Measurements from ENCODE around the gene STK4. TPM values are rescaled to one million over a fixed set of nuclear protein-coding genes. Genes with fewer than 3 reads are reported as not detected.

Gene STK4
- polyA plus RNA-seq, 6 donors from 2014 or later, result 116 to 199 (median 173) TPM

DNA sequence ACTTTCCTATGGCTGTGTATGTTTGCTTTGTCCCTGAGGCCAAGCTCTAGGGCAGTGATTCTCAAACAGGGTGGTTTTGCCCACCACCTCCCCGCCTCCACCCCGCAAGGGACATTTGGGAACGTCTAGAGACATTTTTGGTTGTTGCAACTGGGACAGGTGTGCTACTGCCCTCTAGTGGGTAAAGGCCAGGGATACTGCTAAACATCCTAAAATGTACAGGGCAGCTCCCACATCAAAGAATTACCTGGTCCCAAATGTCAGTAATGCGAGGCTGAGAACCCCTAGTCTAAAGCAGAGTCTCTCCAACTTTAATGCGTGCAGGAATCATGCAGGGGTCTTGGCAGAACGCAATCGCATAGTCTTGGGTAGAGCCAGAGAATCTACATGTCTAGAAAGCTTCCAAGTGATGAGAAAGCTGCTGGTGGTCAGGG lies 129.5 kb downstream of the STK4 start:
- Mint-ChIP-seq H3K4me1 (peaks cover 10 to 40% (median 21%) of the 10 kb centered on the region in 3 donors), H3K27ac (peak overlapping the region in 3 of 6 donors; percentile 25 to 47 (median 28)), H3K4me3 (peak overlapping the region in 1 of 8 donors; percentile 9), H3K9me3 (no peaks in the 10 kb centered on the region), H3K27me3 (peaks cover 33 to 39% (median 35%) of the 10 kb centered on the region in 3 donors), H3K36me3 (no peaks in the 10 kb centered on the region)
- DNase-seq, result peak; percentile 55
- ATAC-seq (ENCODE audit: low read depth in 2 of 2), result peak; percentile 47 to 65

GRCh38 chr20:45096781-45097180 lies 130.5 kb downstream of the STK4 start:
- H3K9me3 Mint-ChIP-seq, result no peaks in the 10 kb centered on the region
- DNase-seq (no peak), ATAC-seq (ENCODE audit: low read depth in 2 of 2) (no peak)
- no peaks in the 10 kb centered on the region for H3K36me3 Mint-ChIP-seq
- H3K27ac Mint-ChIP-seq, result no peak overlapping the region
- peaks cover 41 to 44% (median 42%) of the 10 kb centered on the region in 3 donors for H3K27me3 Mint-ChIP-seq
- H3K4me1 Mint-ChIP-seq, result peaks cover 13 to 43% (median 26%) of the 10 kb centered on the region in 3 donors
- no peak overlapping the region for H3K4me3 Mint-ChIP-seq

DNA sequence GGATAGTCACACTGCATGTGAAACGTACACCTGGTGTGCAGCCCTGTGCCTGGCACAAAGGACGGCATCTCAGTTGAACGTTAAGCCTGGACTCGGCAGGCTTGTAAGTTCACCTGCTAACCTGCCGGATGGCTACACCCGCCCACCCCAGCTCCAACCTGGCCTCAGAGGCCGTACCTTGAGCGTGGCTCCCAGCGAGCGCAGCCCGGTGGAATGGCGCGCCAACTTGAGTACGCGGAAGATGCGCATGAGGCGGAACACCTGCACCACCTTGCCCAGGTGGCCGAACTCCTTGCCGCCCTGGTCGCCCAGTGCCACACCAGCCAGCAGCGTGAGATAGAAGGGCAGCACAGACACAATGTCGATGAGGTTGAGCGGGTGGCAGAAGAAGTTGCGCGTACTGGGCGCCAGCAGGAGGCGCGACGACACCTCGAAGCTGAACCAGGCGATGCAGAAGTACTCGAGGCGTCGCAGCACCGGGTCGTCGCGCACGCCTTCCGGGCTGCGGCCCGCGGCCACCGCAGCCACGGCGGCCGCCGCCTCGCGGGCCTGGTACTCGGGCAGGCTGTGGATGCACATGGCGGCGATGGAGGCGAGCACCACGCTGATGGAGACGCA lies 131.3 kb downstream of the STK4 start:
- DNase-seq (peak; percentile 40), ATAC-seq (ENCODE audit: low read depth in 2 of 2) (peak; percentile 73 to 74)
- H3K4me1 Mint-ChIP-seq, result peaks cover 13 to 43% (median 26%) of the 10 kb centered on the region in 3 donors
- H3K36me3 Mint-ChIP-seq, result no peaks in the 10 kb centered on the region
- H3K27ac Mint-ChIP-seq, result peak overlapping the region in 2 of 6 donors; percentile 54 to 86
- peaks cover 41 to 47% (median 44%) of the 10 kb centered on the region in 3 donors for H3K27me3 Mint-ChIP-seq
- H3K4me3 Mint-ChIP-seq, result peak overlapping the region in 7 of 8 donors; percentile 51 to 89 (median 84)
- H3K9me3 Mint-ChIP-seq, result no peaks in the 10 kb centered on the region

- Mint-ChIP-seq H3K27ac (no peak overlapping the region), H3K27me3 (peaks cover 46 to 52% (median 49%) of the 10 kb centered on the region in 3 donors)
- peak in 1 of 2 donors; percentile 16 for ATAC-seq (ENCODE audit: low read depth in 2 of 2)
Observed at GRCh38 chr20:45098103-45098773, 131.9 kb downstream of the STK4 start.

GRCh38 chr20:45100563-45101245 lies 134.4 kb downstream of the STK4 start, which contains the start of gene KCNS1:
Gene KCNS1 (minus strand): TSS chr20:45101127. CDS start chr20:45099236, 1,891 bp downstream.
- H3K27ac Mint-ChIP-seq, result no peak within 1 kb of the TSS
- H3K9me3 Mint-ChIP-seq, result no peaks in the 10 kb centered on the region
- H3K4me3 Mint-ChIP-seq, result peak within 1 kb of the TSS in 6 of 8 donors; percentile 30 to 73 (median 55)
- ATAC-seq (ENCODE audit: low read depth in 2 of 2), result no peak
- peaks cover 13 to 36% (median 26%) of the 10 kb centered on the region in 3 donors for H3K4me1 Mint-ChIP-seq
- no peak for DNase-seq
- peaks cover 64 to 68% (median 68%) of the 10 kb centered on the region in 3 donors for H3K27me3 Mint-ChIP-seq
- H3K36me3 Mint-ChIP-seq, result no peaks in the 10 kb centered on the region

More at GRCh38 chr20:45098103-45098773, 131.9 kb downstream of the STK4 start:
- no peaks in the 10 kb centered on the region for H3K36me3 Mint-ChIP-seq
- peak overlapping the region; percentile 9 to 80 (median 64) for H3K4me3 Mint-ChIP-seq
- no peak for DNase-seq
- no peaks in the 10 kb centered on the region for H3K9me3 Mint-ChIP-seq
- H3K4me1 Mint-ChIP-seq, result peaks cover 13 to 43% (median 26%) of the 10 kb centered on the region in 3 donors

DNA sequence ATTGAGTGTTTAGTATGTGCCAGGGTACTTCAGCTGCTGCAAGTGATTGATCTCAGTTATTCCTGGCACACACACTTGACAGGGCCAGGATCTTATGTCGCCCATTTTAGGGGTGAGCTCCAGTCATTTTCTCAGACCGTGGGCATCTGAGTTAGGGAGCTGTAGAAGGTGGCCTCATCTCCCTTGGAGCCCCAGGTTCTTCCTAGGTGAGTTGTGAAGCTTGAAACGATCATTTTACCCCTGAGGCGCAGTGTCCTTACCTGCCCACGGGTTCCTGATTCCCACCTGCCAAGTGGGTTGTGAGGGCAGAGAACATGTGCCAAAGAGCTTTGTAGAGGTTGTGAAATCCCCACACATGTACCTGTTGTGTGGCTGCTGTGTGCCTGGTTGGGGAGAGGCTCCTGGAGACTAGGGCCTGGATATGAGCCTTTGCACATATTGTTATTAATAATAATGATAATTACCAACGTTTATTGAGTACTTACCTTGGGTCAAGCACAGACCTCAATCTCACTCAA lies 135.1 kb downstream of the STK4 start:
- no peak for ATAC-seq (ENCODE audit: low read depth in 2 of 2)
- peaks cover 13 to 33% (median 26%) of the 10 kb centered on the region in 3 donors for H3K4me1 Mint-ChIP-seq
- H3K9me3 Mint-ChIP-seq, result no peaks in the 10 kb centered on the region
- H3K4me3 Mint-ChIP-seq, result peak overlapping the region in 4 of 8 donors; percentile 20 to 73 (median 40)
- DNase-seq, result no peak
- H3K27ac Mint-ChIP-seq, result no peak overlapping the region
- no peaks in the 10 kb centered on the region for H3K36me3 Mint-ChIP-seq
- peaks cover 64 to 68% (median 68%) of the 10 kb centered on the region in 3 donors for H3K27me3 Mint-ChIP-seq

DNA sequence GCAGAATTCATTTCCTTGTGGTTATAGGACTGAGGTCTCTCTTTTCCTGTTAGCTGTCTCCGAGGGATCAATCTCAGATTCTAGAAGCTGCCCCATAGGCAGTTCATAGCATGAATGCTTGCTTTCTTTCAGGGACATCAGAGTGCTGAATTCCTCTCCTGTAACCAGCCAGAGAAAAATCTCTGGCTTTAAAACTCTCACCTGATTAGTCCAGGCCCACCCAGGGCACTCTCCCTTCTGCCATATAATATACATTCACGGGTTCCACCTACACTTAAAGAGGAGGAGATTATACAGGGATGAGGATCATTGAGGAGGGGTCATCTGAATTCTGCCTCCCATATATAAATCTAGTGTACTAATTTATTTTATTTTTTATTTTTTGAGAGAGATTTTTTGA lies 136.8 kb downstream of the STK4 start:
- H3K27me3 Mint-ChIP-seq, result peaks cover 56 to 69% (median 68%) of the 10 kb centered on the region in 3 donors
- H3K4me1 Mint-ChIP-seq, result peaks cover 9 to 22% (median 15%) of the 10 kb centered on the region in 3 donors
- H3K9me3 Mint-ChIP-seq, result no peaks in the 10 kb centered on the region

GRCh38 chr20:45104786-45105185 lies 138.5 kb downstream of the STK4 start:
- Mint-ChIP-seq H3K36me3 (no peaks in the 10 kb centered on the region), H3K27me3 (peaks cover 44 to 65% (median 57%) of the 10 kb centered on the region in 3 donors)
- ATAC-seq (ENCODE audit: low read depth in 2 of 2), result no peak

More for the DNA sequence above, 136.8 kb downstream of the STK4 start:
- Mint-ChIP-seq H3K27ac (no peak overlapping the region), H3K36me3 (no peaks in the 10 kb centered on the region), H3K4me3 (no peak overlapping the region)
- ATAC-seq (ENCODE audit: low read depth in 2 of 2) (no peak), DNase-seq (no peak)

GRCh38 chr20:45105317-45105716 lies 139.0 kb downstream of the STK4 start:
- no peak overlapping the region for H3K27ac Mint-ChIP-seq
- no peak for DNase-seq

More at GRCh38 chr20:45104786-45105185, 138.5 kb downstream of the STK4 start:
- no peak overlapping the region for H3K27ac Mint-ChIP-seq
- H3K4me1 Mint-ChIP-seq, result peaks cover 9 to 15% (median 13%) of the 10 kb centered on the region in 3 donors
- no peaks in the 10 kb centered on the region for H3K9me3 Mint-ChIP-seq
- DNase-seq, result no peak
- no peak overlapping the region for H3K4me3 Mint-ChIP-seq

DNA sequence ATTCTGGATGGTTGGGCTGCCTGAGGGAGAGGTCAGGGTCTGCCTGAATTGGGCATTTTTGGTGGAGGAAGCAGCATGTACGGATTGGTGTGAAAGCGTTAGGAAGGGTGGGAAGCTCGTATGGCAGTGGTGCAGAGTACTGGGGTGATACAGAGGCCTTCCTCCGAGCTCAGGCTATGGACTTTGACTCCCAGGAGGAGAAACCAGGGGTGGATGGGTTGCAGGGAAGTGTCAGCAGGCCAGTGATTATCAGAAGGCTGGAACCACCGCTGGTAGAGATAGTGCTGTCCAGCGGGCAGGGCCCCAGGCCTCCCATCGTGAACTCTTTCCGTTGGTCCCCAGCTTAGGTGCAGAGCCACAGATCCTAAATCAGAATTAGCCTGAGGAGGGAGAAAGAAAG lies 143.3 kb downstream of the STK4 start:
- H3K4me3 Mint-ChIP-seq, result no peak overlapping the region
- DNase-seq (no peak), ATAC-seq (ENCODE audit: low read depth in 2 of 2) (no peak)
- no peaks in the 10 kb centered on the region for H3K9me3 Mint-ChIP-seq
- H3K27ac Mint-ChIP-seq, result no peak overlapping the region
- H3K4me1 Mint-ChIP-seq, result peaks cover 0 to 3% (median 1%) of the 10 kb centered on the region in 3 donors
- peaks cover 24 to 45% (median 35%) of the 10 kb centered on the region in 3 donors for H3K27me3 Mint-ChIP-seq
- no peaks in the 10 kb centered on the region for H3K36me3 Mint-ChIP-seq

More at GRCh38 chr20:45105317-45105716, 139.0 kb downstream of the STK4 start:
- ATAC-seq (ENCODE audit: low read depth in 2 of 2), result no peak
- Mint-ChIP-seq H3K4me1 (peaks cover 7 to 10% (median 8%) of the 10 kb centered on the region in 3 donors), H3K27me3 (peaks cover 39 to 65% (median 51%) of the 10 kb centered on the region in 3 donors), H3K4me3 (no peak overlapping the region), H3K36me3 (no peaks in the 10 kb centered on the region), H3K9me3 (no peaks in the 10 kb centered on the region)

GRCh38 chr20:45110301-45110700 lies 144.0 kb downstream of the STK4 start:
- no peaks in the 10 kb centered on the region for H3K36me3 Mint-ChIP-seq
- H3K4me1 Mint-ChIP-seq, result peaks cover 3 to 8% (median 4%) of the 10 kb centered on the region in 3 donors
- H3K27me3 Mint-ChIP-seq, result peaks cover 20 to 44% (median 36%) of the 10 kb centered on the region in 3 donors
- ATAC-seq (ENCODE audit: low read depth in 2 of 2) (no peak), DNase-seq (no peak)
- no peak overlapping the region for H3K4me3 Mint-ChIP-seq
- no peaks in the 10 kb centered on the region for H3K9me3 Mint-ChIP-seq
- H3K27ac Mint-ChIP-seq, result no peak overlapping the region

DNA sequence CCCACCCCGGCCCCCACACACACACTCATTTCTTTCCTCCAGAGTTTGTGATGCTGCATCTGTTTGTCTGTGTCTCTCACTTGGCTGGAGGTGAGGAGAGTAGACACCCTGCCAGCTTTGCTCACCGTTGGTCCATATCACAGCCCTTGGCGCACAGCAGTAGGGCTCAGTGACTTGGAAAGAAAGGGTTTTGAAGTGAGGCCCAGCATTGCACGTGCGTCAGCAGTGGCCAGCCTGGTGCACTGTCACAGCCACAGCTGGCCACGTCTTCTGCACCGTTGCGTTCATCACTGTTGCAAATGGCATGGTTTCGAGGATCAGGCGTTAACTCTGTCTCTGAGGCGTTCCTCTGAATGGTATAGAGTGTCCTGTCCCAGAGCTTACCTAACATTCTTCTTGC lies 145.0 kb downstream of the STK4 start:
- H3K36me3 Mint-ChIP-seq, result no peaks in the 10 kb centered on the region
- H3K4me1 Mint-ChIP-seq, result peaks cover 3 to 8% (median 4%) of the 10 kb centered on the region in 3 donors
- H3K27me3 Mint-ChIP-seq, result peaks cover 19 to 45% (median 39%) of the 10 kb centered on the region in 3 donors
- ATAC-seq (ENCODE audit: low read depth in 2 of 2) (no peak), DNase-seq (no peak)
- H3K4me3 Mint-ChIP-seq, result no peak overlapping the region
- no peak overlapping the region for H3K27ac Mint-ChIP-seq
- H3K9me3 Mint-ChIP-seq, result no peaks in the 10 kb centered on the region

All from naive B cell (primary cell).